Endothelial cell of hepatic sinusoid (primary cell): ENCODE data around the gene SLC11A2.

Experiments used
- in situ Hi-C: cut with HindIII; loops from 2 replicates; pipeline ENCODE4 v1.10.0; 2017; ENCODE audit warnings: low sequenced_read_pairs

The SLC11A2 gene

GRCh38 chr12:50952510-50952909, 73.7 kb downstream of the SLC11A2 start, which contains the start of gene HIGD1C:
TSS of gene HIGD1C (plus strand) at chr12:50952544. CDS start at chr12:50953999, 1,455 bp downstream.
- in situ Hi-C loops = no loop called here

GRCh38 chr12:50951112-50951511, 75.1 kb downstream of the SLC11A2 start:
- in situ Hi-C loops = no loop called here

- in situ Hi-C loops = no loop called here
These were observed 76.3 kb downstream of the SLC11A2 start for GRCh38 chr12:50949801-50950302.

- in situ Hi-C loops = no loop called here
These were observed 77.4 kb downstream of the SLC11A2 start for GRCh38 chr12:50948798-50949197.

- in situ Hi-C loops = no loop called here
These were observed 78.1 kb downstream of the SLC11A2 start for GRCh38 chr12:50947933-50948626.

GRCh38 chr12:50937653-50938052, 88.5 kb downstream of the SLC11A2 start:
- in situ Hi-C loops = no loop called here

GRCh38 chr12:50936821-50937530, 89.2 kb downstream of the SLC11A2 start:
- in situ Hi-C loops = no loop called here

GRCh38 chr12:50934981-50935807, 91.0 kb downstream of the SLC11A2 start:
- in situ Hi-C loops = loop anchor here (5.0 kb wide), 2 partner anchors 37 to 73 kb away; no protein-coding TSS in a partner anchor

- in situ Hi-C loops = loop anchor here (5.0 kb wide), 2 partner anchors 38 to 72 kb away; no protein-coding TSS in a partner anchor
These were observed 91.8 kb downstream of the SLC11A2 start for GRCh38 chr12:50934371-50934851.

- in situ Hi-C loops = loop anchor here (5.0 kb wide), 2 partner anchors 39 to 71 kb away; no protein-coding TSS in a partner anchor
These were observed 92.6 kb downstream of the SLC11A2 start for GRCh38 chr12:50933459-50934124.

- in situ Hi-C loops = loop anchor here (5.0 kb wide), 2 partner anchors 39 to 71 kb away; no protein-coding TSS in a partner anchor
These were observed 93.3 kb downstream of the SLC11A2 start for GRCh38 chr12:50932787-50933280.

- in situ Hi-C loops = loop anchor here (5.0 kb wide), 2 partner anchors 42 to 68 kb away; no protein-coding TSS in a partner anchor
These were observed 95.7 kb downstream of the SLC11A2 start for GRCh38 chr12:50930477-50930876.

GRCh38 chr12:50929831-50930230, 96.4 kb downstream of the SLC11A2 start:
- in situ Hi-C loops = loop anchor here (5.0 kb wide), 2 partner anchors 42 to 68 kb away; no protein-coding TSS in a partner anchor
